H1 (cell line): ENCODE measurements around the gene PPP1R7. TPM values are rescaled to one million over a fixed set of nuclear protein-coding genes. Genes with fewer than 3 reads are reported as not detected.

Source experiments
- CBX5 ChIP-seq: fragments of 300-800, 300-1000 bp; sonication (generic); IDR thresholded peaks from 2 replicates; pipeline ENCODE4 v1.7.1; 2016; ENCODE audit warnings: antibody characterized with exemption, low read length, low read depth
- CEBPB ChIP-seq: IDR thresholded peaks from 2 replicates; pipeline ENCODE4 v1.6.1; 2012; ENCODE audit warnings: low read depth, low read length
- EGR1 ChIP-seq: IDR thresholded peaks from 2 replicates; pipeline ENCODE4 v1.6.1; 2011; ENCODE audit warnings: low read depth, low read length, borderline replicate concordance
- GABPA ChIP-seq: IDR thresholded peaks from 2 replicates; pipeline ENCODE4 v1.6.1; 2011; ENCODE audit warnings: mild to moderate bottlenecking, low read length, moderate library complexity, borderline replicate concordance; ENCODE audit not compliant: insufficient read depth
- SUZ12 ChIP-seq: fragments of 200-600 bp; sonication (generic); IDR thresholded peaks from 2 replicates; pipeline ENCODE4 v1.6.1; 2012; ENCODE audit warnings: mild to moderate bottlenecking, inconsistent platforms, low read length, moderate library complexity, mixed read lengths
- ZNF274 ChIP-seq: IDR thresholded peaks from 2 replicates; pipeline ENCODE4 v1.7.0; 2012; ENCODE audit warnings: low read length, borderline replicate concordance; ENCODE audit errors: extremely low read depth
- polyA plus RNA-seq, 7 experiments: library from polyadenylated mRNA; depleted of rRNA in 3 of 7; stranded (reverse) in 5 of 7; unstranded in 2 of 7; fragments of >200 nt in 5 of 7; fragments of 200-250 nt in 2 of 7; gene quantifications; 1 replicate in 5 of 7; 2 replicates in 1 of 7; 4 replicates in 1 of 7; pipeline versions ENCODE4 v1.2.1 to v1.2.3, GENCODE V29; 2011 to 2013; ENCODE audit warnings: missing spikeins in 2 of 7, mixed read lengths in 2 of 7
- total RNA-seq: library from RNA; stranded (reverse); fragmentation: NEBNext Ultra II Directional; extraction: Animal tissue kit (Norgen Biotek cat#: 25700); gene quantifications from 2 replicates; pipeline ENCODE4 v1.2.1, GENCODE V29; 2021

The PPP1R7 gene
- total and polyA plus RNA-seq, 2 of the 8 experiments (the other 6 are each of a cell fraction or from before 2014, with no cell fraction given) = 22.2 to 64.0 TPM

- no peak for TF ChIP-seq SUZ12
- no peak for TF ChIP-seq ZNF274
- TF ChIP-seq CBX5 = no peak
- TF ChIP-seq CEBPB = no peak
- TF ChIP-seq EGR1 = no peak
- TF ChIP-seq GABPA = no peak
Measured at GRCh38 chr2:241201445-241202267, 51.4 kb downstream of the PPP1R7 start (continued).
